ENCODE results near the gene ANGPTL4. TPM values are rescaled to one million over a fixed set of nuclear protein-coding genes. Genes with fewer than 3 reads are reported as not detected.

Gene ANGPTL4
- total and polyA plus RNA-seq, 2 of the 13 experiments (the other 11 are each of a cell fraction or from before 2014, with no cell fraction given), result 0.80 to 21.7 TPM

DNA sequence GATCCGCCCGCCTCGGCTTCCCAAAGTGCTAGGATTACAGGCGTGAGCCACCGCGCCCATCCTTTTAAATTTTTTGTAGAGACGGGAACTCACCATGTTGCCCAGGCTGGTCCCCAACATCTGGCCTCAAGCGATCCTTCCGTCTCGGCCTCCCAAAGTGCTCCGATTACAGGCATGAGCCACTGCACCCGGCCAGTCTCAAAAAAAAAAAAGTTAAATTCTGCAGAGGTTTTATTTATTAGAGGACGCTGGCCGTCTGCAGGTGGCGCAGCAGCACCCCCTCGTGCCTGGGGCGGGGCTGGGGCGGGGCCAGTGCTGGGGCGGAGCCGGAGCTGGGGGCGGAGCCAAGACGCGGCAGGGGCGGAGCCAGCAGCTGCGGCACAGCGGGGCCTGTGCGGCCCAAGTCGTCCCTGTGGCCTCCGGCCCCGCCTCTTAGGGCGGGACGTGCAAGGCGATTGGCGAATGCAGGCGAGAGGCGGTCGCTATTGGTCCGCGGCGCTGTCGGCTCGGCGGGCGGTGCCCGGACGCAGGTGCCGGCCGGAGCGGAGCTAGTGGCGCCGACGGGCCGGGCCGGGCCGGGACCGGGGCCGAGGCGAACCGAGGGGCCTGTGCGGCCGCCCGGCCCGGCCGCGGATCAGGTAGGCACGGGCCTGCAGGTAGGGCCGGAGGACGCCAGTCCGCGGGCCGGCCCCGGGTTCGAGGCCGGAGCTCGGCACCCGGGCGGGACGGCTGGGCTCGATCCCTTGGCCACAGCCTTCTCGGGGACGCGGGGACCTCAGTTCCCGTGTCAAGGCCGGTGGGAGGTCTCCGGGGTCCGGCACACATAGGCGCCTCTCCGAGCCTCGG, 49.1 kb downstream of the ANGPTL4 start, which contains the start of gene MARCHF2:
MARCHF2 (plus strand) TSS at position 523 of the 846 bp plus-strand sequence. CDS start 8,536 bp downstream, outside the sequence.
- DNase-seq (ENCODE audit: low spot score), result peak; percentile 90
- no peaks in the 10 kb centered on the region for H3K9me3 ChIP-seq (ENCODE audit: low read length)
- peak within 1 kb of the TSS; percentile 78 for H3K9ac ChIP-seq (ENCODE audit: insufficient read depth, low read depth, low read length)
- peak; percentile 61 for FAIRE-seq
- H3K36me3 ChIP-seq (replicated peaks in 1 of 2; ENCODE audit: control insufficient read depth in 1 of 2, insufficient read depth in 2 of 2, low read length in 2 of 2), result no peaks in the 10 kb centered on the region
- ChIA-PET CTCF (ENCODE audit: low intra/inter-chr PET ratio, low total read pairs) (interaction anchor here (1.0 kb wide), 1 partner anchor 93 kb away, joined by 3 read pairs; no protein-coding TSS in a partner anchor), POLR2A (interaction anchor here (0.7 to 3.6 kb wide), 19 partner anchors 9 to 101 kb away, joined by 3 to 67 read pairs (median 4); partner anchors contain the start of genes ANGPTL4, HNRNPM, NDUFA7 and RAB11B)
- BruUV-seq (replicated peaks), result no TSS peak
- in situ Hi-C loops (cut with HindIII; ENCODE audit: extremely low pct_ligation_motif_present, low pct_unique_long_range_greater_than_20kb) (loop anchor here (5.0 kb wide), 1 partner anchor 39 kb away; no protein-coding TSS in a partner anchor), intact Hi-C loops (cut with micrococcal nuclease; ENCODE audit: unreplicated experiment) (loop anchor here (5.0 kb wide), 1 partner anchor 34 kb away; no protein-coding TSS in a partner anchor)
- peak within 1 kb of the TSS; percentile 98 for H3K4me2 ChIP-seq (ENCODE audit: low read depth, low read length)
- H3K79me2 ChIP-seq (ENCODE audit: insufficient read depth, low read length), result no peaks in the 10 kb centered on the region
- 34% methylated on average over 12 of the region's 89 CpGs for WGBS (ENCODE audit: low lambda C conversion rate)
- no peak within 1 kb of the TSS for H3K27ac ChIP-seq (ENCODE audit: extremely low read length, insufficient read depth, low read length)
- peak within 1 kb of the TSS; percentile 67 to 92 (median 70) for H3K4me3 ChIP-seq (replicated peaks in 1 of 3; ENCODE audit: insufficient read depth in 1 of 3, low read depth in 2 of 3, low read length in 3 of 3)
- peaks cover 30% of the 10 kb centered on the region for H3K4me1 ChIP-seq (ENCODE audit: insufficient read depth, low read length)
- no peaks in the 10 kb centered on the region for H3K27me3 ChIP-seq (ENCODE audit: control insufficient read depth in 1 of 2, insufficient read depth in 2 of 2, low read length in 2 of 2)
- peak; percentile 98 for ATAC-seq
- H4K20me1 ChIP-seq (ENCODE audit: insufficient read depth, low read length), result no peaks in the 10 kb centered on the region
- H2AFZ ChIP-seq (ENCODE audit: low read length), result no peak within 1 kb of the TSS
- TF ChIP-seq SRSF4 (IDR thresholded peaks at IDR 0.05; ENCODE audit: low read depth, low read length, poor library complexity, severe bottlenecking), result no peak
- no peak for TF ChIP-seq SOX6 (IDR thresholded peaks at IDR 0.05)
- TF ChIP-seq SOX6 (CRISPR knock-in tag; IDR thresholded peaks at IDR 0.05), result no peak; the same call in 1 of the 2 replicates
- TF ChIP-seq RXRB (CRISPR knock-in tag; IDR thresholded peaks at IDR 0.05; ENCODE audit: borderline replicate concordance), result no peak
- TF ChIP-seq ATF7-NPFF (CRISPR knock-in tag; IDR thresholded peaks at IDR 0.05; ENCODE audit: low read depth), result no peak
- TF ChIP-seq AGO2 (optimal IDR thresholded peaks at IDR 0.05; ENCODE audit: low read depth, low read length), result no peak
- TF ChIP-seq ZFP36L2 (CRISPR knock-in tag; IDR thresholded peaks at IDR 0.05), result no peak
- no peak for TF ChIP-seq ZBTB2 (CRISPR knock-in tag; IDR thresholded peaks at IDR 0.05; ENCODE audit: low read depth)
- no peak for TF ChIP-seq NR1H2 (CRISPR knock-in tag; IDR thresholded peaks at IDR 0.05; ENCODE audit: borderline replicate concordance, low read depth)
- TF ChIP-seq RFX5 (IDR thresholded peaks at IDR 0.05; ENCODE audit: low read depth, low read length), result peak; percentile 36; the same call in 1 of the 2 replicates
- no peak for TF ChIP-seq KLF11 (CRISPR knock-in tag; IDR thresholded peaks at IDR 0.05)
- no peak for TF ChIP-seq ZKSCAN1 (IDR thresholded peaks at IDR 0.05; ENCODE audit: low read length)
- TF ChIP-seq, protein P1, sequence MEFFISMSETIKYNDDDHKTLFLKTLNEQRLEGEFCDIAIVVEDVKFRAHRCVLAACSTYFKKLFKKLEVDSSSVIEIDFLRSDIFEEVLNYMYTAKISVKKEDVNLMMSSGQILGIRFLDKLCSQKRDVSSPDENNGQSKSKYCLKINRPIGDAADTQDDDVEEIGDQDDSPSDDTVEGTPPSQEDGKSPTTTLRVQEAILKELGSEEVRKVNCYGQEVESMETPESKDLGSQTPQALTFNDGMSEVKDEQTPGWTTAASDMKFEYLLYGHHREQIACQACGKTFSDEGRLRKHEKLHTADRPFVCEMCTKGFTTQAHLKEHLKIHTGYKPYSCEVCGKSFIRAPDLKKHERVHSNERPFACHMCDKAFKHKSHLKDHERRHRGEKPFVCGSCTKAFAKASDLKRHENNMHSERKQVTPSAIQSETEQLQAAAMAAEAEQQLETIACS (CRISPR knock-in tag; IDR thresholded peaks at IDR 0.05), result no peak
- TF ChIP-seq GLI4 (CRISPR knock-in tag; IDR thresholded peaks at IDR 0.05; ENCODE audit: borderline replicate concordance), result no peak
- TF ChIP-seq YY1 (IDR thresholded peaks at IDR 0.05; ENCODE audit: insufficient read depth, insufficient replicate concordance, low read depth, low read length), result no peak
- TF ChIP-seq PATZ1 (CRISPR knock-in tag; IDR thresholded peaks at IDR 0.05), result peak; percentile 34; the same call in 1 of the 2 replicates
- peak; percentile 41; the same call in 1 of the 2 replicates for TF ChIP-seq SPEN (CRISPR knock-in tag; IDR thresholded peaks at IDR 0.05; ENCODE audit: low read depth)
- TF ChIP-seq ZNF337 (CRISPR knock-in tag; IDR thresholded peaks at IDR 0.05; ENCODE audit: borderline replicate concordance, low read depth), result no peak
- no peak for TF ChIP-seq ZNF724P (CRISPR knock-in tag; IDR thresholded peaks at IDR 0.05; ENCODE audit: borderline replicate concordance)
